HepG2 (cell line): ENCODE results near the gene FEV. TPM values are rescaled to one million over a fixed set of nuclear protein-coding genes. Genes with fewer than 3 reads are reported as not detected.
A peak's percentile ranks its signal among the peaks of the same experiment; 100 is the strongest.

Source experiments
- ADNP ChIP-seq: sonication (generic); formaldehyde crosslinking; IDR thresholded peaks from 2 replicates; pipeline ENCODE4 v1.4.0; 2020; ENCODE audit warnings: missing genetic modification reagents
- AKAP8 ChIP-seq: sonication (generic); formaldehyde crosslinking; IDR thresholded peaks from 2 replicates; pipeline ENCODE4 v1.5.1; 2020; ENCODE audit warnings: mild to moderate bottlenecking, missing genetic modification reagents
- FUBP1 ChIP-seq: sonication (generic); formaldehyde crosslinking; IDR thresholded peaks from 2 replicates; pipeline ENCODE4 v1.5.1; 2020; ENCODE audit warnings: missing genetic modification reagents, mild to moderate bottlenecking, borderline replicate concordance
- GATAD1 ChIP-seq: IDR thresholded peaks from 2 replicates; pipeline ENCODE4 v1.6.1; 2016; ENCODE audit warnings: missing genetic modification reagents, missing compliant biosample characterization
- HES4 ChIP-seq: sonication (generic); formaldehyde crosslinking; IDR thresholded peaks from 2 replicates; pipeline ENCODE4 v1.9.0; 2021; ENCODE audit warnings: mild to moderate bottlenecking, missing genetic modification reagents, borderline replicate concordance
- ISL2 ChIP-seq: sonication (generic); formaldehyde crosslinking; IDR thresholded peaks from 2 replicates; pipeline ENCODE4 v1.5.0; 2020; ENCODE audit warnings: missing genetic modification reagents
- KLF11 ChIP-seq: IDR thresholded peaks from 2 replicates; pipeline ENCODE4 v1.6.1; 2016; ENCODE audit warnings: missing compliant biosample characterization
- MAFG ChIP-seq: sonication (generic); formaldehyde crosslinking; IDR thresholded peaks from 2 replicates; pipeline ENCODE4 v1.5.1; 2020; ENCODE audit warnings: mild to moderate bottlenecking, missing genetic modification reagents
- PHF8 ChIP-seq: sonication (generic); formaldehyde crosslinking; IDR thresholded peaks from 2 replicates; pipeline ENCODE4 v1.5.0; 2020; ENCODE audit warnings: missing genetic modification reagents
- RAD21 ChIP-seq: fragments of 450-650 bp; formaldehyde crosslinking; IDR thresholded peaks from 2 replicates; pipeline ENCODE4 v1.5.0; 2020; ENCODE audit warnings: mild to moderate bottlenecking
- RBM22 ChIP-seq: fragments of 200-400 bp; formaldehyde crosslinking; optimal IDR thresholded peaks from 2 replicates; pipeline ENCODE3; 2017; ENCODE audit warnings: mild to moderate bottlenecking, low read length, moderate library complexity
- REST ChIP-seq, 2 experiments: IDR thresholded peaks; 2 replicates each; pipeline ENCODE4 v1.6.1; 2011 to 2012; ENCODE audit warnings: low read length in 2 of 2, borderline replicate concordance in 1 of 2, low read depth in 1 of 2, mild to moderate bottlenecking in 1 of 2, moderate library complexity in 1 of 2
- SMAD1 ChIP-seq: sonication (generic); formaldehyde crosslinking; IDR thresholded peaks from 2 replicates; pipeline ENCODE4 v1.4.0; 2020; ENCODE audit warnings: missing genetic modification reagents, low read depth, mild to moderate bottlenecking, borderline replicate concordance
- SSRP1 ChIP-seq: IDR thresholded peaks from 2 replicates; pipeline ENCODE4 v1.6.1; 2016; ENCODE audit warnings: control low read depth
- ZNF207 ChIP-seq: fragments of 450-650 bp; IDR thresholded peaks from 2 replicates; pipeline ENCODE4 v1.6.1; 2016; ENCODE audit warnings: antibody characterized with exemption, borderline replicate concordance
- ZNF230 ChIP-seq: sonication (generic); formaldehyde crosslinking; IDR thresholded peaks from 2 replicates; pipeline ENCODE4 v1.4.0; 2020; ENCODE audit warnings: mild to moderate bottlenecking, missing genetic modification reagents
- ZNF460 ChIP-seq: sonication (generic); formaldehyde crosslinking; IDR thresholded peaks from 2 replicates; pipeline ENCODE4 v1.5.1; 2020; ENCODE audit warnings: missing genetic modification reagents, mild to moderate bottlenecking, borderline replicate concordance
- ZNF549 ChIP-seq: sonication (generic); formaldehyde crosslinking; IDR thresholded peaks from 2 replicates; pipeline ENCODE4 v1.5.0; 2020; ENCODE audit warnings: missing genetic modification reagents
- ZNF746 ChIP-seq: sonication (generic); formaldehyde crosslinking; IDR thresholded peaks from 2 replicates; pipeline ENCODE4 v1.8.0; 2022; ENCODE audit warnings: mild to moderate bottlenecking, missing genetic modification reagents
- ZNF839 ChIP-seq: sonication (generic); formaldehyde crosslinking; IDR thresholded peaks from 2 replicates; pipeline ENCODE4 v1.4.0; 2020; ENCODE audit warnings: missing genetic modification reagents, mild to moderate bottlenecking, borderline replicate concordance
- polyA plus RNA-seq, 8 experiments: library from polyadenylated mRNA; depleted of rRNA in 3 of 8; stranded (reverse) in 7 of 8; unstranded in 1 of 8; fragments of >200 nt; fragmentation: Illumina TruSeq in 4 of 8; extraction: Trizol in 4 of 8; gene quantifications; 2 replicates each; pipeline versions ENCODE4 v1.2.1 to v1.2.3, GENCODE V29; 2011 to 2016; ENCODE audit warnings: low read depth in 4 of 8, missing spikeins in 1 of 8, mixed read lengths in 1 of 8; ENCODE audit not compliant: insufficient read depth in 1 of 8
- total RNA-seq, 5 experiments: library from RNA; depleted of rRNA; stranded (reverse); fragments of >200 nt; fragmentation: Illumina TruSeq; extraction: Trizol; gene quantifications; 2 replicates each; pipeline ENCODE4 v1.2.3, GENCODE V29; 2016; ENCODE audit warnings: low read depth in 1 of 5
- TF ChIP-seq, protein P1 (sequence below): sonication (generic); formaldehyde crosslinking; IDR thresholded peaks from 2 replicates; pipeline ENCODE4 v1.4.0; 2020; ENCODE audit warnings: mild to moderate bottlenecking, missing genetic modification reagents
- TF ChIP-seq, protein P2 (sequence below): IDR thresholded peaks from 2 replicates; pipeline ENCODE4 v1.6.1; 2016; ENCODE audit warnings: mild to moderate bottlenecking
- TF ChIP-seq, protein P3 (sequence below): sonication (generic); formaldehyde crosslinking; IDR thresholded peaks from 2 replicates; pipeline ENCODE4 v1.5.0; 2020; ENCODE audit warnings: missing genetic modification reagents

FEV gene
- total and polyA plus RNA-seq, 2 of the 13 experiments (the other 11 are each of a cell fraction or from before 2014, with no cell fraction given) = not detected

DNA sequence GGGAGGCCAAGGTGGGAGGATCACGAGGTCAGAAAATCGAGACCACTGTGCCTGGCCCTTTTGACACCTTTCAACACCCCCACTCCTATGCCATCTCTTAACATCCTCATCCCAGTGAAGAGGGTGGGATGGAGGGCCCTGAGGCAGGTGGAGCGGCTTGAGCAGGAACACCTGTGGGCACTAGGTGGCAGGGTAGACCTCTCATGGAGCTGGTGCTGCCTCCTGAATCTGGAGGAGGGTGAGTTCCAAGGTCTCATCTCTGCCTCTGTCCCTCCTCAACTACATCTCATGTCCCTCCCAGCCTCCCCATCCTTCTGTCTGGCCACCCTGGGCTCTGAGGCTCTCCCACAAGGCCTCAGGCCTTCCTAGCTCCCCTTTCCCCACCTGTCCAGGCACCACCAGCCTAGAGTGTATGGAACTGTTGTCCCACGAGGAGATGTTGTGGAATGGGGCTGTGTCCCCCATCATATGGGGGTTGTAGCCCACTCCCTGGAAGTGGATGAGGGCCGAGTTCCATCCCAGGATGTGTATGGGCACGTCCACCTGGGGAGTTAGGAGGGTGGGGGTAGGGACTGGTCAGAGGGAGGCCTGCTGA is 25.3 kb upstream of the FEV start (continued):
- TF ChIP-seq, protein P1, sequence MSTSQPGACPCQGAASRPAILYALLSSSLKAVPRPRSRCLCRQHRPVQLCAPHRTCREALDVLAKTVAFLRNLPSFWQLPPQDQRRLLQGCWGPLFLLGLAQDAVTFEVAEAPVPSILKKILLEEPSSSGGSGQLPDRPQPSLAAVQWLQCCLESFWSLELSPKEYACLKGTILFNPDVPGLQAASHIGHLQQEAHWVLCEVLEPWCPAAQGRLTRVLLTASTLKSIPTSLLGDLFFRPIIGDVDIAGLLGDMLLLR (CRISPR knock-in tag) = no peak
- TF ChIP-seq ZNF746 (CRISPR knock-in tag) (no peak), AKAP8 (CRISPR knock-in tag) (no peak), GATAD1 (no peak), SSRP1 (no peak), ADNP (CRISPR knock-in tag) (no peak), ISL2 (CRISPR knock-in tag) (no peak), FUBP1 (CRISPR knock-in tag) (no peak), KLF11 (CRISPR knock-in tag) (no peak), ZNF230 (CRISPR knock-in tag) (no peak), REST (IDR thresholded peaks at IDR 0.05; ENCODE audit: borderline replicate concordance in 1 of 2, low read depth in 1 of 2, low read length in 2 of 2) (no peak), ZNF549 (CRISPR knock-in tag) (no peak), RAD21 (0 out of 2 replicates have a peak, but pooled peaks have one; percentile 59), MAFG (no peak), PHF8 (CRISPR knock-in tag) (no peak), SMAD1 (no peak), ZNF839 (no peak), RBM22 (no peak), HES4 (CRISPR knock-in tag) (no peak), ZNF460 (CRISPR knock-in tag) (no peak), ZNF207 (no peak)
- TF ChIP-seq, protein P2, sequence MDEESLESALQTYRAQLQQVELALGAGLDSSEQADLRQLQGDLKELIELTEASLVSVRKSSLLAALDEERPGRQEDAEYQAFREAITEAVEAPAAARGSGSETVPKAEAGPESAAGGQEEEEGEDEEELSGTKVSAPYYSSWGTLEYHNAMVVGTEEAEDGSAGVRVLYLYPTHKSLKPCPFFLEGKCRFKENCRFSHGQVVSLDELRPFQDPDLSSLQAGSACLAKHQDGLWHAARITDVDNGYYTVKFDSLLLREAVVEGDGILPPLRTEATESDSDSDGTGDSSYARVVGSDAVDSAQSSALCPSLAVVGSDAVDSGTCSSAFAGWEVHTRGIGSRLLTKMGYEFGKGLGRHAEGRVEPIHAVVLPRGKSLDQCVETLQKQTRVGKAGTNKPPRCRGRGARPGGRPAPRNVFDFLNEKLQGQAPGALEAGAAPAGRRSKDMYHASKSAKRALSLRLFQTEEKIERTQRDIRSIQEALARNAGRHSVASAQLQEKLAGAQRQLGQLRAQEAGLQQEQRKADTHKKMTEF = no peak
- TF ChIP-seq, protein P3, sequence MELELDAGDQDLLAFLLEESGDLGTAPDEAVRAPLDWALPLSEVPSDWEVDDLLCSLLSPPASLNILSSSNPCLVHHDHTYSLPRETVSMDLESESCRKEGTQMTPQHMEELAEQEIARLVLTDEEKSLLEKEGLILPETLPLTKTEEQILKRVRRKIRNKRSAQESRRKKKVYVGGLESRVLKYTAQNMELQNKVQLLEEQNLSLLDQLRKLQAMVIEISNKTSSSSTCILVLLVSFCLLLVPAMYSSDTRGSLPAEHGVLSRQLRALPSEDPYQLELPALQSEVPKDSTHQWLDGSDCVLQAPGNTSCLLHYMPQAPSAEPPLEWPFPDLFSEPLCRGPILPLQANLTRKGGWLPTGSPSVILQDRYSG (CRISPR knock-in tag) = no peak
